HEK293 (cell line): Measurements from ENCODE around the gene DCN.

Experiments used
- CTCF ChIA-PET: fragments of 350-600 bp; formaldehyde crosslinking; extraction: SDS; loops from one replicate; lab custom pipeline; 2021; ENCODE audit warnings: antibody characterized with exemption; lab: Yijun Ruan, JAX
- POLR2A ChIA-PET: fragments of 300-600 bp; formaldehyde crosslinking; extraction: SDS; loops from one replicate; lab custom pipeline; 2020; ENCODE audit warnings: antibody characterized with exemption, inconsistent platforms; lab: Yijun Ruan, JAX
- H3K27ac ChIP-seq: fragments of 200-500 bp; sonication (Bioruptor generic); 2 replicates; pipeline ENCODE4 v1.5.1; 2014; ENCODE audit warnings: low read depth, low read length, control low read depth, inconsistent platforms; ENCODE audit errors: extremely low read depth
- H3K36me3 ChIP-seq, 2 experiments: fragments of 200-500 bp in 1 of 2; sonication (Bioruptor generic) in 1 of 2; 1 replicate in 1 of 2; 2 replicates in 1 of 2; pipeline ENCODE4 v1.5.1; 2014 to 2017; ENCODE audit warnings: inconsistent platforms in 2 of 2, low read length in 2 of 2; ENCODE audit not compliant: control insufficient read depth in 2 of 2, insufficient read depth in 1 of 2
- H3K4me1 ChIP-seq: fragments of 200-500 bp; sonication (Bioruptor generic); 2 replicates; pipeline ENCODE4 v1.5.1; 2014; ENCODE audit warnings: mild to moderate bottlenecking, low read length, inconsistent platforms; ENCODE audit not compliant: control insufficient read depth, insufficient read depth
- H3K4me3 ChIP-seq: 2 replicates; pipeline ENCODE4 v1.5.1; 2011; ENCODE audit warnings: low read depth, mild to moderate bottlenecking, control low read depth, low read length, moderate library complexity
- H3K9me3 ChIP-seq: fragments of 200-500 bp; sonication (Bioruptor generic); 2 replicates; pipeline ENCODE4 v1.5.1; 2014; ENCODE audit warnings: low read depth, low read length, inconsistent platforms; ENCODE audit not compliant: control insufficient read depth, insufficient read depth
- BCL11A ChIP-seq: fragments of 450-650 bp; formaldehyde crosslinking; IDR thresholded peaks from 2 replicates; pipeline ENCODE4 v1.5.1; 2016; ENCODE audit warnings: low read depth, missing biosample characterization, missing genetic modification characterization
- INSM2 ChIP-seq: fragments of 450-650 bp; formaldehyde crosslinking; IDR thresholded peaks from 2 replicates; pipeline ENCODE4 v1.5.1; 2016; ENCODE audit warnings: missing biosample characterization, missing genetic modification characterization
- PRDM1 ChIP-seq: fragments of 450-650 bp; formaldehyde crosslinking; IDR thresholded peaks from 2 replicates; pipeline ENCODE4; 2016; ENCODE audit warnings: missing biosample characterization, missing genetic modification characterization
- SP2 ChIP-seq: fragments of 450-650 bp; formaldehyde crosslinking; IDR thresholded peaks from 2 replicates; pipeline ENCODE4 v1.5.1; 2016; ENCODE audit warnings: missing biosample characterization, missing genetic modification characterization
- SP3 ChIP-seq: fragments of 450-650 bp; formaldehyde crosslinking; IDR thresholded peaks from 2 replicates; pipeline ENCODE4 v1.5.1; 2016; ENCODE audit warnings: missing biosample characterization, missing genetic modification characterization
- SP7 ChIP-seq: fragments of 450-650 bp; formaldehyde crosslinking; IDR thresholded peaks from 2 replicates; pipeline ENCODE4 v1.5.1; 2016; ENCODE audit warnings: missing biosample characterization, missing genetic modification characterization
- ZBTB26 ChIP-seq: fragments of 450-650 bp; formaldehyde crosslinking; optimal IDR thresholded peaks from 2 replicates; pipeline ENCODE3; 2016; ENCODE audit warnings: missing biosample characterization, mild to moderate bottlenecking, missing genetic modification characterization
- ZBTB7A ChIP-seq: fragments of 450-650 bp; formaldehyde crosslinking; IDR thresholded peaks from 2 replicates; pipeline ENCODE4 v1.5.1; 2016; ENCODE audit warnings: low read depth, missing biosample characterization, missing genetic modification characterization
- ZNF16 ChIP-seq: fragments of 450-650 bp; formaldehyde crosslinking; IDR thresholded peaks from 2 replicates; pipeline ENCODE4 v1.5.1; 2016; ENCODE audit warnings: low read depth, missing biosample characterization, missing genetic modification characterization
- ZNF311 ChIP-seq: fragments of 450-650 bp; formaldehyde crosslinking; IDR thresholded peaks from 2 replicates; pipeline ENCODE4 v1.5.1; 2017; ENCODE audit warnings: missing biosample characterization, missing genetic modification characterization, borderline replicate concordance
- ZNF366 ChIP-seq: fragments of 450-650 bp; formaldehyde crosslinking; conservative IDR thresholded peaks from 2 replicates; pipeline ENCODE4 v1.5.1; 2016; ENCODE audit warnings: missing biosample characterization, missing genetic modification characterization
- ZNF501 ChIP-seq: fragments of 450-650 bp; formaldehyde crosslinking; IDR thresholded peaks from 2 replicates; pipeline ENCODE4 v1.5.1; 2016; ENCODE audit warnings: missing biosample characterization, missing genetic modification characterization
- ZNF544 ChIP-seq: fragments of 450-650 bp; formaldehyde crosslinking; IDR thresholded peaks from 2 replicates; pipeline ENCODE4 v1.5.0; 2017; ENCODE audit warnings: missing biosample characterization, missing genetic modification characterization
- ZNF664 ChIP-seq: fragments of 450-650 bp; formaldehyde crosslinking; IDR thresholded peaks from 2 replicates; pipeline ENCODE4 v1.5.1; 2016; ENCODE audit warnings: missing biosample characterization, missing genetic modification characterization
- ZNF670 ChIP-seq: fragments of 450-650 bp; formaldehyde crosslinking; IDR thresholded peaks from 2 replicates; pipeline ENCODE4 v1.5.1; 2016; ENCODE audit warnings: missing biosample characterization, missing genetic modification characterization, low read depth
- ZNF677 ChIP-seq: fragments of 450-650 bp; IDR thresholded peaks from 2 replicates; pipeline ENCODE4 v1.5.0; 2018; ENCODE audit warnings: missing biosample characterization, mild to moderate bottlenecking, missing genetic modification characterization, moderate library complexity
- ZNF843 ChIP-seq: fragments of 450-650 bp; formaldehyde crosslinking; IDR thresholded peaks from 2 replicates; pipeline ENCODE4 v1.5.1; 2016; ENCODE audit warnings: missing biosample characterization, missing genetic modification characterization
- ZSCAN4 ChIP-seq: fragments of 450-650 bp; formaldehyde crosslinking; IDR thresholded peaks from 2 replicates; pipeline ENCODE4 v1.5.1; 2017; ENCODE audit warnings: missing biosample characterization, missing genetic modification characterization

Gene DCN

GRCh38 chr12:91180582-91181395, 1.8 kb downstream of the DCN start:
- no peak overlapping the region for H3K4me3 ChIP-seq
- no peaks in the 10 kb centered on the region for H3K36me3 ChIP-seq
- no peak overlapping the region for H3K27ac ChIP-seq
- ChIA-PET POLR2A (no interaction called here), CTCF (interaction anchor here (0.6 to 1.1 kb wide), 3 partner anchors 71 to 1083 kb away, joined by 3 to 4 read pairs (median 4); no protein-coding TSS in a partner anchor)
- H3K9me3 ChIP-seq, result no peaks in the 10 kb centered on the region
- peaks cover 7% of the 10 kb centered on the region; the same call in 1 of the 2 replicates for H3K4me1 ChIP-seq
- TF ChIP-seq SP7 (tag by site-specific recombination) (no peak), ZSCAN4 (tag by site-specific recombination) (peak; percentile 83)

- peaks cover 7% of the 10 kb centered on the region; the same call in 1 of the 2 replicates for H3K4me1 ChIP-seq
- H3K4me3 ChIP-seq, result no peak overlapping the region
- no peak overlapping the region for H3K27ac ChIP-seq
- H3K9me3 ChIP-seq, result no peaks in the 10 kb centered on the region
- POLR2A ChIA-PET, result no interaction called here
- H3K36me3 ChIP-seq, result no peaks in the 10 kb centered on the region
- peak; percentile 79 for TF ChIP-seq PRDM1 (tag by site-specific recombination)
- no peak for TF ChIP-seq ZNF544 (tag by site-specific recombination)
- TF ChIP-seq ZNF16 (tag by site-specific recombination), result no peak
- TF ChIP-seq ZNF366, result peak; percentile 53
- CTCF ChIA-PET, result interaction anchor here (1.1 kb wide), 1 partner anchor 71 kb away, joined by 4 read pairs; no protein-coding TSS in a partner anchor
Observed at GRCh38 chr12:91179966-91180561, 2.6 kb downstream of the DCN start.

- no peaks in the 10 kb centered on the region for H3K36me3 ChIP-seq
- TF ChIP-seq SP2 (no peak), ZBTB26 (no peak), ZBTB7A (tag by site-specific recombination) (no peak), SP3 (tag by site-specific recombination) (no peak), BCL11A (tag by site-specific recombination) (no peak), ZNF664 (tag by site-specific recombination) (no peak), SP7 (tag by site-specific recombination) (no peak), INSM2 (tag by site-specific recombination) (no peak), ZNF843 (no peak), ZNF670 (no peak), ZNF501 (tag by site-specific recombination) (no peak), ZNF311 (tag by site-specific recombination) (no peak), ZNF677 (tag by site-specific recombination) (no peak)
- no peak overlapping the region for H3K4me3 ChIP-seq
- peaks cover 7% of the 10 kb centered on the region; the same call in 1 of the 2 replicates for H3K4me1 ChIP-seq
- ChIA-PET CTCF (interaction anchor here (0.5 to 1.0 kb wide), 4 partner anchors 92 to 201 kb away, joined by 3 to 4 read pairs (median 4); no protein-coding TSS in a partner anchor), POLR2A (no interaction called here)
- H3K27ac ChIP-seq, result no peak overlapping the region
- no peaks in the 10 kb centered on the region for H3K9me3 ChIP-seq
Observed at GRCh38 chr12:91179315-91179714, 3.3 kb downstream of the DCN start.
